GM23338 (cell line): Measurements from ENCODE around the gene FAM20C. TPM values are rescaled to one million over a fixed set of nuclear protein-coding genes. Genes with fewer than 3 reads are reported as not detected.

ENCODE experiments used
- ATAC-seq: fragments of 200-7000 bp; cut with Tn5 transposase; 3 replicates; pipeline ENCODE4 v1.9.1; 2020
- DNase-seq: peaks from one replicate; pipeline ENCODE4 v3.0.0-alpha.2; 2015; ENCODE audit warnings: low spot score
- H2AFZ ChIP-seq: fragments of 200-600 bp; sonication (generic); 2 replicates; pipeline ENCODE4 v1.8.0; 2016; ENCODE audit warnings: antibody characterized with exemption, mild to moderate bottlenecking, moderate library complexity
- H3F3A ChIP-seq: fragments of 200-600 bp; sonication (generic); replicated peaks from 2 replicates; pipeline ENCODE4 v1.8.0; 2017; ENCODE audit warnings: antibody characterized with exemption, mixed run types, low read depth
- H3K27ac ChIP-seq: fragments of 200-600 bp; sonication (generic); 2 replicates; pipeline ENCODE4 v1.6.1; 2016; ENCODE audit warnings: low read depth
- H3K27me3 ChIP-seq: fragments of 200-600 bp; sonication (generic); 2 replicates; pipeline ENCODE4 v1.8.0; 2016; ENCODE audit warnings: mild to moderate bottlenecking, mixed run types, moderate library complexity; ENCODE audit not compliant: insufficient read depth
- H3K36me3 ChIP-seq: fragments of 200-600 bp; sonication (generic); 2 replicates; pipeline ENCODE4 v1.8.0; 2016; ENCODE audit warnings: mild to moderate bottlenecking; ENCODE audit not compliant: insufficient read depth
- H3K4me1 ChIP-seq: fragments of 200-600 bp; sonication (generic); 2 replicates; pipeline ENCODE4 v1.8.0; 2016; ENCODE audit warnings: mild to moderate bottlenecking, moderate library complexity; ENCODE audit not compliant: insufficient read depth
- H3K4me2 ChIP-seq: fragments of 200-600 bp; sonication (generic); 2 replicates; pipeline ENCODE4 v1.7.1; 2017; ENCODE audit warnings: mixed run types
- H3K4me3 ChIP-seq: fragments of 200-600 bp; sonication (generic); 2 replicates; pipeline ENCODE4 v1.6.1; 2016; ENCODE audit warnings: mixed run types
- H3K79me2 ChIP-seq: fragments of 200-600 bp; sonication (generic); replicated peaks from 2 replicates; pipeline ENCODE4 v1.8.0; 2017; ENCODE audit warnings: mild to moderate bottlenecking; ENCODE audit not compliant: insufficient read depth
- H3K9me2 ChIP-seq: fragments of 200-600 bp; sonication (generic); 2 replicates; pipeline ENCODE4 v1.8.0; 2017; ENCODE audit not compliant: insufficient read depth
- H4K20me1 ChIP-seq: fragments of 200-600 bp; sonication (generic); replicated peaks from 2 replicates; pipeline ENCODE4 v1.8.0; 2017; ENCODE audit warnings: mild to moderate bottlenecking; ENCODE audit not compliant: insufficient read depth
- H3K27ac Mint-ChIP-seq: 2 replicates; pipeline ENCODE4 v1.8.0; 2020; ENCODE audit warnings: inconsistent platforms, mild to moderate bottlenecking, moderate library complexity, mixed read lengths
- H3K27me3 Mint-ChIP-seq: 3 replicates; pipeline ENCODE4 v1.8.0; 2022; ENCODE audit warnings: low read depth, mild to moderate bottlenecking, moderate library complexity, mixed read lengths, inconsistent platforms; ENCODE audit not compliant: insufficient read depth, poor library complexity
- H3K36me3 Mint-ChIP-seq: 3 replicates; pipeline ENCODE4 v1.8.0; 2021; ENCODE audit warnings: low read depth, mild to moderate bottlenecking, inconsistent platforms, moderate library complexity, mixed read lengths
- H3K4me1 Mint-ChIP-seq: 3 replicates; pipeline ENCODE4 v1.8.0; 2020; ENCODE audit warnings: mild to moderate bottlenecking, inconsistent platforms, mixed read lengths
- H3K4me3 Mint-ChIP-seq: 3 replicates; pipeline ENCODE4 v1.8.0; 2021; ENCODE audit warnings: moderate library complexity, mild to moderate bottlenecking, inconsistent platforms, mixed read lengths
- H3K9me3 Mint-ChIP-seq: 3 replicates; pipeline ENCODE4 v1.8.0; 2020; ENCODE audit warnings: moderate library complexity, mild to moderate bottlenecking, inconsistent platforms, mixed read lengths
- CREB1 ChIP-seq: fragments of 250-450 bp; sonication (Bioruptor Pico); IDR thresholded peaks from 2 replicates; pipeline ENCODE4 v1.5.0; 2020; ENCODE audit warnings: low read depth, mild to moderate bottlenecking, moderate library complexity
- CTCF ChIP-seq, 2 experiments: fragments of 200-600 bp in 1 of 2; sonication (generic) in 1 of 2; conservative IDR thresholded peaks; 2 replicates each; pipeline versions ENCODE4 v1.5.1 to v1.6.1; 2016 to 2017; ENCODE audit warnings: antibody characterized with exemption in 2 of 2, low read depth in 2 of 2, mild to moderate bottlenecking in 2 of 2, moderate library complexity in 1 of 2
- ETS1 ChIP-seq: IDR thresholded peaks from 2 replicates; pipeline ENCODE4 v1.6.1; 2016; ENCODE audit warnings: antibody characterized with exemption
- EZH2 ChIP-seq: fragments of 200-600 bp; sonication (generic); IDR thresholded peaks from one replicate; pipeline ENCODE4 v1.8.0; 2017; ENCODE audit warnings: antibody characterized with exemption, mild to moderate bottlenecking, low read depth; ENCODE audit not compliant: unreplicated experiment
- EZH2phosphoT487 ChIP-seq: fragments of 200-600 bp; sonication (generic); IDR thresholded peaks from one replicate; pipeline ENCODE4 v1.8.1; 2018; ENCODE audit warnings: antibody characterized with exemption; ENCODE audit not compliant: unreplicated experiment
- JUNB ChIP-seq: IDR thresholded peaks from one replicate; pipeline ENCODE4 v1.6.1; 2016; ENCODE audit warnings: antibody characterized with exemption; ENCODE audit not compliant: unreplicated experiment
- NANOG ChIP-seq: IDR thresholded peaks from 2 replicates; pipeline ENCODE4 v1.6.1; 2016; ENCODE audit warnings: antibody characterized with exemption, borderline replicate concordance
- POLR2AphosphoS5 ChIP-seq: IDR thresholded peaks from 2 replicates; pipeline ENCODE4 v1.6.1; 2016; ENCODE audit warnings: antibody characterized with exemption, low read depth
- REST ChIP-seq: IDR thresholded peaks from one replicate; pipeline ENCODE4 v1.6.1; 2018; ENCODE audit warnings: antibody characterized with exemption; ENCODE audit not compliant: unreplicated experiment
- STAT1 ChIP-seq: IDR thresholded peaks from one replicate; pipeline ENCODE4 v1.6.1; 2016; ENCODE audit warnings: antibody characterized with exemption; ENCODE audit not compliant: unreplicated experiment
- ZNF114 ChIP-seq: fragments of 250-450 bp; sonication (Bioruptor Pico); IDR thresholded peaks from 2 replicates; pipeline ENCODE4 v1.5.0; 2020; ENCODE audit warnings: mild to moderate bottlenecking, moderate library complexity
- ZNF331 ChIP-seq: fragments of 250-450 bp; sonication (Bioruptor Pico); IDR thresholded peaks from 2 replicates; pipeline ENCODE4 v1.5.0; 2020; ENCODE audit warnings: low read depth, mild to moderate bottlenecking, moderate library complexity
- ZNF462 ChIP-seq: fragments of 250-450 bp; sonication (Bioruptor Pico); IDR thresholded peaks from 2 replicates; pipeline ENCODE4 v1.5.0; 2020; ENCODE audit warnings: mild to moderate bottlenecking, moderate library complexity
- polyA plus RNA-seq: library from polyadenylated mRNA; unstranded; fragments of >200 nt; fragmentation: Nextera tagmentation; extraction: Ambion mirVana; gene quantifications from 2 replicates; pipeline ENCODE4 v1.2.1, GENCODE V29; 2016
- total RNA-seq: library from RNA; depleted of rRNA; stranded (reverse); fragments of >200 nt; shearing (Covaris generic); gene quantifications from 2 replicates; pipeline ENCODE4 v1.2.3, GENCODE V29; 2014

The FAM20C gene
- total and polyA plus RNA-seq, 2 experiments from 2014 or later = 7.6 to 24.8 TPM

- no peak overlapping the region for H3K27ac ChIP-seq
- Mint-ChIP-seq H3K4me1 (peaks cover 11% of the 10 kb centered on the region), H3K27ac (no peak overlapping the region), H3K9me3 (no peaks in the 10 kb centered on the region; the same call in 2 of the 3 replicates), H3K4me3 (no peak overlapping the region), H3K27me3 (peaks cover 3% of the 10 kb centered on the region), H3K36me3 (no peaks in the 10 kb centered on the region; the same call in 2 of the 3 replicates)
- DNase-seq (no peak), ATAC-seq (no peak)
- no peaks in the 10 kb centered on the region for H3K27me3 ChIP-seq
- H3K4me3 ChIP-seq = no peak overlapping the region
- no peak overlapping the region for H2AFZ ChIP-seq
- no peaks in the 10 kb centered on the region for H3K36me3 ChIP-seq
- no peaks in the 10 kb centered on the region for H3K9me2 ChIP-seq
- H3K4me2 ChIP-seq = no peak overlapping the region
- TF ChIP-seq CTCF (conservative IDR thresholded peaks at IDR 0.05; ENCODE audit: low read depth in 2 of 2) = no peak
- TF ChIP-seq JUNB = no peak
- no peak for TF ChIP-seq POLR2AphosphoS5
- no peak for TF ChIP-seq ZNF114 (CRISPR knock-in tag)
- TF ChIP-seq EZH2phosphoT487 = no peak
- no peak for TF ChIP-seq ZNF462 (CRISPR knock-in tag)
- TF ChIP-seq STAT1 = no peak
- TF ChIP-seq EZH2 = no peak
- TF ChIP-seq CREB1 (CRISPR knock-in tag) = no peak
- TF ChIP-seq ETS1 = no peak
- TF ChIP-seq NANOG = no peak
- TF ChIP-seq REST = no peak
- TF ChIP-seq ZNF331 (CRISPR knock-in tag) = no peak
- H3K4me1 ChIP-seq = no peaks in the 10 kb centered on the region
- no peaks in the 10 kb centered on the region for H3F3A ChIP-seq
- no peaks in the 10 kb centered on the region for H3K79me2 ChIP-seq
- no peaks in the 10 kb centered on the region for H4K20me1 ChIP-seq
These were observed 22.8 kb upstream of the FAM20C start for GRCh38 chr7:169276-170172.
